Stimulated activated CD4-positive, alpha-beta T cell treated with anti-CD3 and anti-CD28 coated beads, Interleukin-1b, Interleukin-23, amount 100 ng/mL, for 4 hours (primary cell): ENCODE results near the gene PMEPA1.

Experiments
- DNase-seq, 2 donors: peaks; one replicate each; pipeline ENCODE4 v3.0.0-alpha.2; 2020; ENCODE audit warnings: low read depth in 2 of 2

PMEPA1 gene

DNA sequence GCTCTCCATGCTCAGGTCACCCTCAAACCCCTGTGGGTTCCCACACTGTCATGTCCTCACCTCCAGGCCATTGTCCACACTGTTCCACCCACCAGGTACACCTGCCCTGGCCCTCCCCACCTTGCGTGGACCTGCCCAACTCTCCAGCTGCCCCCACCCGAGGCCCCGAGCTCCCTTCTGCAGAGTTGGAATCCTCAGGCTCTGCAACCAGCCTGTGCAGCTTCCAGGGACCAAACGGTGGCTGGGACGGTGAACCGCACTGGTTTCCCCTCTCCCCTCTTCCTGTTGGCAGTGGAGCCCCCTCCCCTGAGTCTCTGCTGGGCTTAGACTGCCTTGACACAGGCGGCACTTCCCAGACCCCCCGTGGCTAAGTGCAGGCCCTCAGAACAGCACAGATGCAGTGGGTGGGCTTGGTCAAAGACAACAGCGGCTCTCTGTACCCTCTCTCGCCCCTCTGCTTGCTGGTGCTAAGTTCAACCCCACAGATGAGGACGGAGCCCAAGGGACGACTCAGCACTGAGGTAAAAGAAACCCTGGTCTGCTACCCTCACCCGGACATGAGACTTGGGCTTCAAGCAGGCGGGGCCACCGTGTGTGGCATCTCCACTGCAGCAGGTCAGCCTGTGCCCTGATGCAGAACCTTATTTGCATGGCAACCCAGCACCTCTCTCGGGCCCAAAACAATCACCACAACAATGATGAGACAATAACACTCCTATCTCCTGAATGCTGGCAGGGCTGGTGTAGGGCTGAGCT, 100.6 kb downstream of the PMEPA1 start:
- DNase-seq, result no peak

GRCh38 chr20:57608516-57608915, 101.3 kb downstream of the PMEPA1 start:
- no peak for DNase-seq

- no peak for DNase-seq
These were observed 103.9 kb downstream of the PMEPA1 start for GRCh38 chr20:57605878-57606277.

DNA sequence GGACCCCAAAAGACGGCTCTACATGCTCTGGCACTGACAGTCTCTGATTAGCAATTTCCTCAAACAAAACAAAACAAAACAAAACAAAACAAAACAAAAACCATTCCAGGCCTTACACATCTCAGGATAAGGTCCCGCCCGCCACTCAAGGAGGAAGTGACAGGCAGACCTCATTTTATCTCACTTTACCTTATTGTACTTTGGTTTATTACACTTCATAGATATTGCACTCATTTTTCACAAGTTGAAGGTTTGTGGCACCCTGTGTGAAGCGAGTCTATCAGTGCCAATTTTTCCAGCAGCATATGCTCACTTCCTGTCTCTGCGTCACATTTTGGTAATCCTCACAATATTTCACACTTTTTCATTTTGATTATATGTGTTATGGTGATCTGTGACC, 104.8 kb downstream of the PMEPA1 start:
- DNase-seq, result no peak

GRCh38 chr20:57603120-57603519, 106.7 kb downstream of the PMEPA1 start:
- no peak for DNase-seq

DNA sequence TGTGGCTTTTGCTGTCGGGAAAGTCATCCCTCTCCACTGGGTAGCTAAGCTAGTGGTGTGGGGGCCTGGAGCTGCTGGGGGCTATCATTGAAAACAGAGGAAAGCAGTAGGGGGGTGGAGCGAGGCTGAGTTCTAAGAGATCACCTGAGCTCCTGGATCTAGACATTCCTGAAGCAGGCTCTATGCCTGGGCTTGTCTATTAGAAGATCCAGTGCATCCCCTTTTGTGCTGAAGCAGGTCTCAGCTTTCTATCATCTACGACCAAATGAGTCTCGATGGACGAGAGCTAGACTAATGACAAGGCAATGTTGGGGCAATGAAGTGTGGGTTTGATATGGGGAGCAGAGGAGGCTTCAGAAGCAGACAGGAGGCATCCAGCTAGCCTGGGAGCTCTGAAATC, 108.1 kb downstream of the PMEPA1 start:
- no peak for DNase-seq

DNA sequence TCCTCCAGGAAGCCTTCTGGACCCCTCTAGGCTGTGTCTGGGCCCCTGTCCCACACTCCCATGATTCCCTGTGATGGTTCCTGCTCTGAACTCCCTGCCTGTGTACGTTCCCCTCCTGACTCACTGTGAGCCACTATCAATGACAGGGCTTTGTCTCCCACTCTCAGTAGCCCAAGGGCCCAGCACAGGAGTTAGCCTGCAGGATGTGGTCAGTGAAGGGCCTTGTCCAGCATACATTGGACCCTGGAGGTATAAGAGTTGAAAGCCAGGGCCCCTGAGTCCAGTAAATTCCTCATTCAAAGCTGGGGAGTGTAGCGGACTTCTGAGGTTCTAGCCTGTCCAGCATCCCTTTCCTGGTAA, 108.6 kb downstream of the PMEPA1 start:
- DNase-seq, result no peak

DNA sequence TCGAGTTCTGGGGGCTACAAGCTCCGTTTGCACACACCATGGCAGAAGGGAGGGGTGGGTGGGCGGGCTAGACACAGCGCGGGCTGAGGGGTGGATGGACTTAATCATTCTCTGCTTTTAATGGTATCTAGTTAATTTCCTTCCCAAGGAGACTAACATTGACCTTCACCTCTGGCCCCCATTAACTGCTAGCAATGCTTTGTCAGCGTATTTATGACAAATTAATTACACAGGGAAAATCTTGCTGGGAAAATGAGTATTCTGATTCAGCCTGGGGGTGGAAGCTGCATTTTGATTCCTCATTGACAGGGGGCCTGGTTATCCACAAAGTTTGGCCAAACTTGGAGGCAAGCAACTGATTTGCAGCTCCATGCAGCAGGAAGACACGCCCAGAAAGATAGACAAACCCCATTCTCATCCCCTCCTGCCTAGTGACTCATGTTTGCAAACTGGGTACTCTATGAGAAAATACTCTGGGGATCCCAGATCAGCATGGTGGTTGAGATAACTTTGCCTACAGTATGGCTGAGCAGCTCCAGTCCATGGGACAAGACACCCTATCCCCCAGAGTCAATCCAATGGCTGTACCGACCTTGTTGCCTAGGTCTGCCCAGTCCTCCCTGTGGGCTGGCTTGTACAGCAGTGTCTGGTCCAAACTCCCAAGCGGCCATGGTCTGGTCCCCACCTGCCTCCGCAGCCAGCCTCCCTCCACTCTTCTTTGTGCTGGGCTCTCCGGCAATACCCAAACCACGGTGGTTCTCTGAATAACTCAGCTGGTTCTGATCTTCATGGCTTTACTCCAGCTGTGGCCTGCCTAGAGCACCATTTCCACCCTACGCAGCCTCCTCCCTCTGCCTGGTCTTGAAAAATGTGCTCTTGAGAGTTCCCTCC, 109.2 kb downstream of the PMEPA1 start:
- DNase-seq, result no peak

GRCh38 chr20:57598491-57598890, 111.3 kb downstream of the PMEPA1 start:
- DNase-seq, result no peak
